Measurements from ENCODE around the gene SFN.
"Not testable (repeated sequence)": the region's sequence is repeated elsewhere in the genome, so short reads cannot be mapped to it uniquely, and the experiment has no call there.

SFN gene

GRCh38 chr1:26828411-26828991 is 34.4 kb upstream of the SFN start:
- Histone ChIP-seq H3K4me1 (ENCODE audit: control insufficient read depth in 1 of 2, insufficient read depth in 2 of 2, low read length in 2 of 2) (peaks cover 51 to 64% of the 10 kb centered on the region in 2 donors), H3K9ac (ENCODE audit: low read depth in 1 of 2, low read length in 2 of 2) (peak overlapping the region in 1 of 2 donors; percentile 39), H3K4me3 (ENCODE audit: low read depth in 1 of 2, low read length in 2 of 2) (peak overlapping the region; percentile 18 to 30), H3K27ac (ENCODE audit: low read depth, low read length) (no peak overlapping the region), H3K9me3 (ENCODE audit: control insufficient read depth in 1 of 2, low read length in 2 of 2) (no peaks in the 10 kb centered on the region), H3K27me3 (ENCODE audit: control insufficient read depth in 1 of 2, insufficient read depth in 2 of 2, low read length in 2 of 2) (no peaks in the 10 kb centered on the region), H3K36me3 (ENCODE audit: control insufficient read depth in 1 of 2, insufficient read depth in 2 of 2, low read length in 2 of 2) (peaks cover 15 to 29% of the 10 kb centered on the region in 2 donors)

DNA sequence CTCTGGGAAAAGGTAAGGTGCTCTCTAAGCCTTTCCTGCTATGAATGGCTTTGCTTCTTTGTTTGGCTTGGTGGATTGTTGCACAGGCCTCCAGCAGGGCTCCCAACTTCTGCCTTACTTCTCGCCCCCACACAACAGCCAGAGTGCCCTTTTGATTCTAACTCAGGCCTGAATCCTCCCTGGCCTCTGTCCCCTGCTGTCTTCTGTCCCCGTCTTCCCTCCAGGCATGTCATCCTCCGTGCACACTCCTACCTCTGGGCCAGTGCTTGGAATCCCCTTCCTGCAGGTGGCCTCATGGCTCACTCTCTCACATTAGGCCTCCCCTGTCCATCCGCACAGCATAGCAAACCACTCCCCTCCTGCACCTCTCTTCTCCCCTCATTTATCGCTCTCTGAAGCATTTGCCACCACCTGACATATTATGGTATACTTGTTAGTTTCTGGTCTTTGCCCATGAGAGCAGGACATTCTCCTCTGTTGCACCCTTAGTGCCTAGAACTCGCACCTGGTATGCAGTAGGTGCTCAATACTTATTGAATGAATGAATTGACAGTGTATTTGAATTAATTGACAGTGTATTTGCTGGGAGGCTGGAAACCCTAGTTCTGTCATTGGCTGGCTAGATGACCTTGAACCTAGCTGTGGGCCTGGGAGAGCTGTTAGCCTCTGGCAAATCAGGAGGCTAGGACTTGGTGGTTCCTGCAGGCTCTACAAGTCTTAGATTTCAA is 33.6 kb upstream of the SFN start:
- H3K27ac ChIP-seq (ENCODE audit: low read depth, low read length): no peak overlapping the region
- no peaks in the 10 kb centered on the region for H3K9me3 ChIP-seq (ENCODE audit: control insufficient read depth in 1 of 2, low read length in 2 of 2)
- peak overlapping the region; percentile 18 to 30 for H3K4me3 ChIP-seq (ENCODE audit: low read depth in 1 of 2, low read length in 2 of 2)
- H3K27me3 ChIP-seq (ENCODE audit: control insufficient read depth in 1 of 2, insufficient read depth in 2 of 2, low read length in 2 of 2): no peaks in the 10 kb centered on the region
- peaks cover 57 to 71% of the 10 kb centered on the region in 2 donors for H3K4me1 ChIP-seq (ENCODE audit: control insufficient read depth in 1 of 2, insufficient read depth in 2 of 2, low read length in 2 of 2)
- peaks cover 21 to 38% of the 10 kb centered on the region in 2 donors for H3K36me3 ChIP-seq (ENCODE audit: control insufficient read depth in 1 of 2, insufficient read depth in 2 of 2, low read length in 2 of 2)
- H3K9ac ChIP-seq (ENCODE audit: low read depth in 1 of 2, low read length in 2 of 2): peak overlapping the region; percentile 39 to 50

- H3K4me3 ChIP-seq (ENCODE audit: low read depth in 1 of 2, low read length in 2 of 2): no peak overlapping the region
These were observed 31.9 kb upstream of the SFN start for GRCh38 chr1:26831059-26831458.

GRCh38 chr1:26831546-26832248 is 31.3 kb upstream of the SFN start:
- Histone ChIP-seq H3K9me3 (ENCODE audit: control insufficient read depth in 1 of 2, low read length in 2 of 2) (no peaks in the 10 kb centered on the region), H3K36me3 (ENCODE audit: control insufficient read depth in 1 of 2, insufficient read depth in 2 of 2, low read length in 2 of 2) (peaks cover 25 to 54% of the 10 kb centered on the region in 2 donors), H3K27ac (ENCODE audit: low read depth, low read length) (no peak overlapping the region), H3K4me1 (ENCODE audit: control insufficient read depth in 1 of 2, insufficient read depth in 2 of 2, low read length in 2 of 2) (peaks cover 46 to 61% of the 10 kb centered on the region in 2 donors), H3K9ac (ENCODE audit: low read depth in 1 of 2, low read length in 2 of 2) (peak overlapping the region in 1 of 2 donors; percentile 30), H3K27me3 (ENCODE audit: control insufficient read depth in 1 of 2, insufficient read depth in 2 of 2, low read length in 2 of 2) (no peaks in the 10 kb centered on the region), H3K4me3 (ENCODE audit: low read depth in 1 of 2, low read length in 2 of 2) (no peak overlapping the region)

More at GRCh38 chr1:26831059-26831458, 31.9 kb upstream of the SFN start:
- H3K4me1 ChIP-seq (ENCODE audit: control insufficient read depth in 1 of 2, insufficient read depth in 2 of 2, low read length in 2 of 2): peaks cover 47 to 63% of the 10 kb centered on the region in 2 donors
- H3K27me3 ChIP-seq (ENCODE audit: control insufficient read depth in 1 of 2, insufficient read depth in 2 of 2, low read length in 2 of 2): no peaks in the 10 kb centered on the region
- H3K9ac ChIP-seq (ENCODE audit: low read depth in 1 of 2, low read length in 2 of 2): no peak overlapping the region
- no peaks in the 10 kb centered on the region for H3K9me3 ChIP-seq (ENCODE audit: control insufficient read depth in 1 of 2, low read length in 2 of 2)
- H3K36me3 ChIP-seq (ENCODE audit: control insufficient read depth in 1 of 2, insufficient read depth in 2 of 2, low read length in 2 of 2): peaks cover 25 to 51% of the 10 kb centered on the region in 2 donors
- H3K27ac ChIP-seq (ENCODE audit: low read depth, low read length): no peak overlapping the region

- Histone ChIP-seq H3K27ac (ENCODE audit: low read depth, low read length) (no peak overlapping the region), H3K9me3 (ENCODE audit: control insufficient read depth in 1 of 2, low read length in 2 of 2) (no peaks in the 10 kb centered on the region), H3K36me3 (ENCODE audit: control insufficient read depth in 1 of 2, insufficient read depth in 2 of 2, low read length in 2 of 2) (peaks cover 25 to 54% of the 10 kb centered on the region in 2 donors), H3K4me3 (ENCODE audit: low read depth in 1 of 2, low read length in 2 of 2) (no peak overlapping the region), H3K9ac (ENCODE audit: low read depth in 1 of 2, low read length in 2 of 2) (no peak overlapping the region), H3K4me1 (ENCODE audit: control insufficient read depth in 1 of 2, insufficient read depth in 2 of 2, low read length in 2 of 2) (peaks cover 46 to 58% of the 10 kb centered on the region in 2 donors), H3K27me3 (ENCODE audit: control insufficient read depth in 1 of 2, insufficient read depth in 2 of 2, low read length in 2 of 2) (no peaks in the 10 kb centered on the region)
These were observed 30.5 kb upstream of the SFN start for GRCh38 chr1:26832249-26832960.

GRCh38 chr1:26833432-26834405 is 29.2 kb upstream of the SFN start:
- Histone ChIP-seq H3K4me1 (ENCODE audit: control insufficient read depth in 1 of 2, insufficient read depth in 2 of 2, low read length in 2 of 2) (peaks cover 39 to 48% of the 10 kb centered on the region in 2 donors), H3K9me3 (ENCODE audit: control insufficient read depth in 1 of 2, low read length in 2 of 2) (no peaks in the 10 kb centered on the region), H3K36me3 (ENCODE audit: control insufficient read depth in 1 of 2, insufficient read depth in 2 of 2, low read length in 2 of 2) (peaks cover 25 to 57% of the 10 kb centered on the region in 2 donors), H3K27me3 (ENCODE audit: control insufficient read depth in 1 of 2, insufficient read depth in 2 of 2, low read length in 2 of 2) (no peaks in the 10 kb centered on the region), H3K4me3 (ENCODE audit: low read depth in 1 of 2, low read length in 2 of 2) (no peak overlapping the region), H3K27ac (ENCODE audit: low read depth, low read length) (peak overlapping the region; percentile 53), H3K9ac (ENCODE audit: low read depth in 1 of 2, low read length in 2 of 2) (peak overlapping the region in 1 of 2 donors; percentile 47)

GRCh38 chr1:26837665-26838064 is 25.3 kb upstream of the SFN start:
- H3K9ac ChIP-seq (ENCODE audit: low read depth in 1 of 2, low read length in 2 of 2); H3K27me3 ChIP-seq (ENCODE audit: control insufficient read depth in 1 of 2, insufficient read depth in 2 of 2, low read length in 2 of 2); H3K4me3 ChIP-seq (ENCODE audit: low read depth in 1 of 2, low read length in 2 of 2); H3K9me3 ChIP-seq (ENCODE audit: control insufficient read depth in 1 of 2, low read length in 2 of 2); H3K27ac ChIP-seq (ENCODE audit: low read depth, low read length): not testable (repeated sequence)
- Histone ChIP-seq H3K4me1 (ENCODE audit: control insufficient read depth in 1 of 2, insufficient read depth in 2 of 2, low read length in 2 of 2) (peaks cover 10 to 26% of the 10 kb centered on the region in 2 donors), H3K36me3 (ENCODE audit: control insufficient read depth in 1 of 2, insufficient read depth in 2 of 2, low read length in 2 of 2) (peaks cover 21 to 54% of the 10 kb centered on the region in 2 donors)

DNA sequence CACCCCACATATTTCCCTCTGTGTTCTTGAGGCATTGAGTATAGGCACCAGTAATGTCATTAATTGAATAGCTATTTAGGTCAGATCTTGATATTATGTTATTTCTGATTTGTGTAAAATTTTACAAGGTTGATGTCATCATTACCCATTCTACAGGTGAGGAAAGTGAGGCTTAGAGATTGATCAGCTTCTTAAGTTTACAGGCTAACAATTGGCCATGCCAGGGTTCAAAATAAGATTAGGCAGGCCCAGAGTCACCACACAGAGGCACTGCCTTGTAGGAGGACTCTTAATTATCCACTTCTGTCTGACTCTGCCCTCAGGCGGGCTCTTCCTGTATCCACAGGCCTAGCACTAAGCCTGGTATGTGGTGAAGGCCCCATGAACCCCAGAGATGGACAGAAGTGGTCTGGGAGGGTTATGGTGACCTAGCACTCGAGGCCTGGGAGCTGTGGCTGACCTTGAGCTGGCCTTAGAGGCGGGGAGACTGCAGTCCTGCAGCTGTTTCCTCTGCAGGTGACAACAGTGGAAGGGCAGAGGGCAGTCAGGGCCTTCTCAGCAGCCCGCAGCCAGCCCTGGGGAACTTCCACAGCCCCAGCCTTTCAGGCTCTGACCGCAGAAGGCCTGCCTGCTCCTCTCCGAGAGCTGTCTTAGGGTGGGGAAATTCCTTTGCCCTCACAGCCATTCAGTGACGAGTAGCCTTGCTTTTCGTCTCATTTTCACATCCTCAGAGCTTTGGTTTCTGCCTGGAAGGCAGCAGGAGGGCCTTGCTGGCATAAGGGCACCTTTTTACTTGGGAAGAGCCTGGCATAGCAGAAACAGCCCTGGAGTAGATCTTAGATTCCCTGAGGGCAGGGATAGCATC is 24.2 kb upstream of the SFN start:
- no peak overlapping the region for H3K4me3 ChIP-seq (ENCODE audit: low read depth in 1 of 2, low read length in 2 of 2)
- H3K27me3 ChIP-seq (ENCODE audit: control insufficient read depth in 1 of 2, insufficient read depth in 2 of 2, low read length in 2 of 2): no peaks in the 10 kb centered on the region
- H3K27ac ChIP-seq (ENCODE audit: low read depth, low read length): no peak overlapping the region
- peaks cover 10 to 18% of the 10 kb centered on the region in 2 donors for H3K4me1 ChIP-seq (ENCODE audit: control insufficient read depth in 1 of 2, insufficient read depth in 2 of 2, low read length in 2 of 2)
- peaks cover 15 to 47% of the 10 kb centered on the region in 2 donors for H3K36me3 ChIP-seq (ENCODE audit: control insufficient read depth in 1 of 2, insufficient read depth in 2 of 2, low read length in 2 of 2)
- H3K9me3 ChIP-seq (ENCODE audit: control insufficient read depth in 1 of 2, low read length in 2 of 2): no peaks in the 10 kb centered on the region
- no peak overlapping the region for H3K9ac ChIP-seq (ENCODE audit: low read depth in 1 of 2, low read length in 2 of 2)

Measured in duodenal mucosa (tissue), 2 donors.